Bone marrow (tissue), 2 donors: ENCODE results near the gene MTCH2.
A peak's percentile ranks its signal among the peaks of the same experiment; 100 is the strongest.

Source experiments
- DNase-seq, 2 donors: peaks; one replicate each; lab custom pipeline; 2025; lab: John Stamatoyannopoulos, UW

MTCH2 gene

GRCh38 chr11:47589977-47590861 is 52.1 kb downstream of the MTCH2 start:
- DNase-seq, result no peak

GRCh38 chr11:47589584-47589976 is 52.8 kb downstream of the MTCH2 start:
- no peak for DNase-seq

- no peak for DNase-seq
These were observed 53.2 kb downstream of the MTCH2 start for GRCh38 chr11:47589118-47589517.

GRCh38 chr11:47587723-47588326 is 54.5 kb downstream of the MTCH2 start:
- peak; percentile 20 to 59 for DNase-seq

GRCh38 chr11:47587039-47587716 is 55.2 kb downstream of the MTCH2 start:
- DNase-seq, result no peak

GRCh38 chr11:47586098-47586855 is 56.1 kb downstream of the MTCH2 start, which contains the start of gene FAM180B:
FAM180B (plus strand) TSS chr11:47586678; CDS start chr11:47586769, 91 bp downstream.
- no peak for DNase-seq

- no peak for DNase-seq
These were observed 58.5 kb downstream of the MTCH2 start for GRCh38 chr11:47583844-47584243.

- DNase-seq, result peak; percentile 84 to 85
These were observed 63.5 kb downstream of the MTCH2 start, which contains the start of the genes KBTBD4 and NDUFS3 for GRCh38 chr11:47578524-47579494. KBTBD4 (minus strand) TSS chr11:47578970; CDS start chr11:47578951, 19 bp downstream. NDUFS3 (plus strand) TSS chr11:47579074; CDS start chr11:47579092, 18 bp downstream.

GRCh38 chr11:47577460-47578041 is 64.8 kb downstream of the MTCH2 start:
- DNase-seq, result no peak

- no peak for DNase-seq
These were observed 69.0 kb downstream of the MTCH2 start for GRCh38 chr11:47573321-47573720.

GRCh38 chr11:47572715-47573255 is 69.6 kb downstream of the MTCH2 start:
- DNase-seq, result no peak

- no peak for DNase-seq
These were observed 70.5 kb downstream of the MTCH2 start for GRCh38 chr11:47571895-47572294.

- no peak for DNase-seq
These were observed 71.0 kb downstream of the MTCH2 start for GRCh38 chr11:47571357-47571729.

- DNase-seq, result no peak
These were observed 71.6 kb downstream of the MTCH2 start for GRCh38 chr11:47570651-47571356.

- DNase-seq, result no peak
These were observed 72.7 kb downstream of the MTCH2 start for GRCh38 chr11:47569646-47570045.
